K562 (cell line): ENCODE measurements around the gene VPS11. TPM values are rescaled to one million over a fixed set of nuclear protein-coding genes. Genes with fewer than 3 reads are reported as not detected.

ENCODE experiments used
- ATAC-seq: fragments of 200-7000 bp; cut with Tn5 transposase; 3 replicates; pipeline ENCODE4 v1.9.1; 2020; ENCODE audit warnings: moderate library complexity
- BruUV-seq: library from RNA; stranded (reverse); fragments of 400-500 nt; replicated peaks from 2 replicates; lab custom pipeline; 2021; lab: Mats Ljungman, UMichigan
- CTCF ChIA-PET: fragments of 300-600 bp; formaldehyde crosslinking; extraction: SDS; loops from one replicate; lab custom pipeline; 2021; ENCODE audit warnings: low intra/inter-chr PET ratio; lab: Yijun Ruan, JAX
- POLR2A ChIA-PET: fragments of 300-600, 350-650 bp; sonication (Branson Sonifier 250); formaldehyde crosslinking; extraction: SDS; loops from one replicate; lab custom pipeline; 2021; ENCODE audit warnings: antibody characterized with exemption, inconsistent platforms; lab: Yijun Ruan, JAX
- DNase-seq, 4 experiments: peaks; one replicate each; pipeline versions ENCODE4 v3.0.0 to v3.0.0-alpha.2; 2011 to 2018; ENCODE audit warnings: low spot score in 3 of 4, mixed read lengths in 3 of 4; ENCODE audit errors: extremely low read depth in 1 of 4
- FAIRE-seq: peaks from 2 replicates; lab custom pipeline; 2011; peaks lifted over from hg19 to GRCh38; lab: Jason Lieb, UNC
- H2AFZ ChIP-seq: 2 replicates; pipeline ENCODE4 v1.6.0; 2011; ENCODE audit warnings: low read depth, low read length, control low read depth, inconsistent platforms
- H3K27ac ChIP-seq: fragments of 200-600 bp; 3 replicates; pipeline ENCODE4 v1.8.0; 2011; ENCODE audit warnings: low read depth, mild to moderate bottlenecking, control low read depth, inconsistent platforms, low read length, moderate library complexity, mixed read lengths; ENCODE audit errors: extremely low read depth
- H3K27me3 ChIP-seq, 2 experiments: fragments of 300-600 bp in 1 of 2; 2 replicates in 1 of 2; 3 replicates in 1 of 2; pipeline versions ENCODE4 v1.6.0 to v1.8.0; 2011; ENCODE audit warnings: inconsistent platforms in 2 of 2, low read length in 2 of 2, mild to moderate bottlenecking in 1 of 2, mixed read lengths in 1 of 2, moderate library complexity in 1 of 2; ENCODE audit not compliant: control insufficient read depth in 2 of 2, insufficient read depth in 2 of 2
- H3K36me3 ChIP-seq: fragments of 300-600 bp; 3 replicates; pipeline ENCODE4 v1.8.0; 2011; ENCODE audit warnings: mild to moderate bottlenecking, low read length, inconsistent platforms; ENCODE audit not compliant: control insufficient read depth, insufficient read depth
- H3K4me1 ChIP-seq, 2 experiments: fragments of 200-600 bp in 1 of 2; replicated peaks in 1 of 2; 2 replicates in 1 of 2; 3 replicates in 1 of 2; pipeline versions ENCODE4 v1.5.1 to v1.8.0; 2011; ENCODE audit warnings: inconsistent platforms in 2 of 2, low read length in 2 of 2, mild to moderate bottlenecking in 1 of 2, mixed read lengths in 1 of 2, moderate library complexity in 1 of 2; ENCODE audit not compliant: control insufficient read depth in 2 of 2, insufficient read depth in 2 of 2
- H3K4me2 ChIP-seq: 2 replicates; pipeline ENCODE4 v1.6.1; 2011; ENCODE audit warnings: low read length, control low read depth, inconsistent platforms, mixed read lengths; ENCODE audit not compliant: insufficient read depth
- H3K4me3 ChIP-seq: fragments of 200-600 bp; sonication (generic), shearing (Covaris generic); 2 replicates; pipeline ENCODE4 v1.5.1; 2016; ENCODE audit warnings: control low read depth, inconsistent platforms
- H3K79me2 ChIP-seq: fragments of 200-600 bp; 3 replicates; pipeline ENCODE4 v1.8.0; 2011; ENCODE audit warnings: low read length, inconsistent platforms; ENCODE audit not compliant: control insufficient read depth, insufficient read depth
- H3K9ac ChIP-seq, 2 experiments: 2 replicates each; pipeline versions ENCODE4 v1.6.0 to v1.6.1; 2011; ENCODE audit warnings: low read depth in 2 of 2, low read length in 2 of 2, control low read depth in 1 of 2, inconsistent platforms in 1 of 2, mild to moderate bottlenecking in 1 of 2, mixed read lengths in 1 of 2; ENCODE audit not compliant: insufficient read depth in 1 of 2
- H3K9me1 ChIP-seq: one replicate; pipeline ENCODE4 v1.6.0; 2011; ENCODE audit warnings: inconsistent platforms, mild to moderate bottlenecking, low read length, moderate library complexity; ENCODE audit not compliant: control insufficient read depth, insufficient read depth
- H3K9me3 ChIP-seq: replicated peaks from 2 replicates; pipeline ENCODE4 v1.5.1; 2011; ENCODE audit warnings: low read depth, low read length, inconsistent platforms; ENCODE audit not compliant: control insufficient read depth, insufficient read depth
- H4K20me1 ChIP-seq: replicated peaks from 2 replicates; pipeline ENCODE4 v1.6.1; 2011; ENCODE audit warnings: low read length, inconsistent platforms, mixed read lengths; ENCODE audit not compliant: control insufficient read depth, insufficient read depth
- ELF1 ChIP-seq: fragments of 200-800 bp; sonication (Bioruptor generic); IDR thresholded peaks from 2 replicates; pipeline ENCODE4 v1.6.1; 2016; ENCODE audit warnings: missing genetic modification characterization, missing compliant biosample characterization
- MCM3 ChIP-seq: fragments of 450-650 bp; IDR thresholded peaks from 2 replicates; pipeline ENCODE4 v1.6.1; 2016
- PCBP1 ChIP-seq: fragments of 200-400 bp; formaldehyde crosslinking; IDR thresholded peaks from 2 replicates; pipeline ENCODE4 v1.6.1; 2018; ENCODE audit warnings: mild to moderate bottlenecking, low read depth, low read length; ENCODE audit not compliant: poor library complexity, severe bottlenecking
- TAF7 ChIP-seq: fragments of 450-650 bp; IDR thresholded peaks from 2 replicates; pipeline ENCODE4 v1.6.1; 2016; ENCODE audit warnings: missing genetic modification characterization, missing compliant biosample characterization
- ZBTB49 ChIP-seq: sonication (generic); formaldehyde crosslinking; IDR thresholded peaks from 2 replicates; pipeline ENCODE4 v1.8.0; 2022; ENCODE audit warnings: missing genetic modification reagents, mild to moderate bottlenecking, borderline replicate concordance
- ZNF316 ChIP-seq: fragments of 450-650 bp; IDR thresholded peaks from 2 replicates; pipeline ENCODE4 v1.6.1; 2016
- WGBS: fragments of 100-300 bp; shearing (Covaris generic); methylation state at CpG from one replicate; pipeline ENCODE4 v1.1.6; 2016; ENCODE audit warnings: low coverage, mixed read lengths; ENCODE audit not compliant: insufficient coverage; ENCODE audit errors: missing lambda C conversion rate; 5-methylcytosine and 5-hydroxymethylcytosine counted together
- in situ Hi-C: fragments of 300-500 bp; cut with MboI; formaldehyde crosslinking; loops from 4 replicates; pipeline ENCODE4 v1.15.0; 2018; ENCODE audit warnings: inconsistent platforms, mixed read lengths
- intact Hi-C: fragments of 100-400 bp; cut with micrococcal nuclease; formaldehyde crosslinking; loops from 2 replicates; pipeline ENCODE4 v1.14.2; 2022
- polyA plus RNA-seq, 8 experiments: library from polyadenylated mRNA; depleted of rRNA in 4 of 8; stranded (reverse) in 5 of 8; unstranded in 3 of 8; fragments of >200 nt; fragmentation: Nextera tagmentation in 2 of 8; fragmentation: Illumina TruSeq in 1 of 8; extraction: Ambion mirVana in 2 of 8; extraction: Trizol in 1 of 8; gene quantifications; 2 replicates each; pipeline versions ENCODE4 v1.2.1 to v1.2.3, GENCODE V29; 2011 to 2014; ENCODE audit warnings: inconsistent platforms in 1 of 8, missing spikeins in 1 of 8
- total RNA-seq, 7 experiments: library from RNA; depleted of rRNA in 6 of 7; stranded (reverse); fragments of >200 nt in 6 of 7; fragmentation: Illumina TruSeq in 2 of 7; extraction: Trizol in 2 of 7; gene quantifications; 2 replicates each; pipeline versions ENCODE4 v1.2.1 to v1.2.3, GENCODE V29; 2011 to 2021; ENCODE audit warnings: low replicate concordance in 1 of 7

The VPS11 gene
- total and polyA plus RNA-seq, 9 of the 15 experiments (the other 6 are each of a cell fraction or from before 2014, with no cell fraction given) = 14.1 to 35.5 (median 27.5) TPM

- intact Hi-C loops = no loop called here
- Histone ChIP-seq H2AFZ (no peak overlapping the region), H3K4me2 (no peak overlapping the region), H3K79me2 (peaks cover 63% of the 10 kb centered on the region), H3K4me3 (no peak overlapping the region), H3K4me1 (peaks cover 24 to 34% of the 10 kb centered on the region in 2 experiments), H4K20me1 (0 out of 2 replicates have a peak, but pooled peaks cover 14% of the 10 kb centered on the region), H3K9me1 (no peaks in the 10 kb centered on the region), H3K27me3 (no peaks in the 10 kb centered on the region), H3K36me3 (peaks cover 82% of the 10 kb centered on the region), H3K9ac (no peak overlapping the region), H3K9me3 (no peaks in the 10 kb centered on the region), H3K27ac (no peak overlapping the region)
- WGBS = 96% methylated on average over 5 of the region's 5 CpGs
- DNase-seq (peak in 1 of 4 experiments; percentile 1), ATAC-seq (no peak), FAIRE-seq (no peak)
- in situ Hi-C loops = no loop called here
- ChIA-PET POLR2A (no interaction called here), CTCF (no interaction called here)
- no peak for TF ChIP-seq ELF1
- TF ChIP-seq ZNF316 = no peak
- no peak for TF ChIP-seq PCBP1
- TF ChIP-seq ZBTB49 (CRISPR knock-in tag) = no peak
- TF ChIP-seq MCM3 = no peak
- no peak for TF ChIP-seq TAF7 (tag)
- no TSS peak for BruUV-seq
Measured at GRCh38 chr11:119021631-119022030, 46.0 kb upstream of the VPS11 start.
